Liver (tissue), 9 donors: ENCODE results near the gene PHF2. TPM values are rescaled to one million over a fixed set of nuclear protein-coding genes. Genes with fewer than 3 reads are reported as not detected.

Source experiments
- DNase-seq: peaks from one replicate; pipeline ENCODE4 v3.0.0-alpha.2; 2017; ENCODE audit warnings: low spot score
- H3K27ac ChIP-seq, 2 donors: one replicate each; pipeline ENCODE4 v1.7.0; 2013; ENCODE audit warnings: inconsistent platforms in 2 of 2, low read length in 2 of 2, control low read depth in 1 of 2, low read depth in 1 of 2, mild to moderate bottlenecking in 1 of 2
- H3K27me3 ChIP-seq, 4 donors: one replicate each; pipeline versions ENCODE4 v1.6.1 to v1.7.0; 2013; ENCODE audit warnings: low read length in 3 of 4, inconsistent platforms in 1 of 4, mild to moderate bottlenecking in 1 of 4, moderate library complexity in 1 of 4; ENCODE audit not compliant: control insufficient read depth in 4 of 4, insufficient read depth in 4 of 4
- H3K36me3 ChIP-seq, 4 donors: one replicate each; pipeline versions ENCODE4 v1.6.1 to v1.7.0; 2013; ENCODE audit warnings: low read length in 3 of 4, mild to moderate bottlenecking in 3 of 4, low read depth in 1 of 4, moderate library complexity in 1 of 4; ENCODE audit not compliant: control insufficient read depth in 4 of 4, insufficient read depth in 3 of 4
- H3K4me1 ChIP-seq, 4 donors: one replicate each; pipeline versions ENCODE4 v1.6.1 to v1.7.0; 2013; ENCODE audit warnings: low read length in 3 of 4, mild to moderate bottlenecking in 3 of 4, moderate library complexity in 1 of 4; ENCODE audit not compliant: control insufficient read depth in 4 of 4, insufficient read depth in 4 of 4
- H3K4me3 ChIP-seq, 3 donors: one replicate each; pipeline versions ENCODE4 v1.6.1 to v1.7.0; 2013; ENCODE audit warnings: low read length in 3 of 3, control low read depth in 1 of 3, low read depth in 1 of 3, mild to moderate bottlenecking in 1 of 3
- H3K9ac ChIP-seq, 2 donors: one replicate each; pipeline ENCODE4 v1.7.0; 2013; ENCODE audit warnings: low read length in 2 of 2, mild to moderate bottlenecking in 2 of 2, moderate library complexity in 2 of 2, control low read depth in 1 of 2, low read depth in 1 of 2
- H3K9me3 ChIP-seq, 4 donors: one replicate each; pipeline versions ENCODE4 v1.6.1 to v1.7.0; 2013; ENCODE audit warnings: low read length in 3 of 4; ENCODE audit not compliant: control insufficient read depth in 4 of 4
- ATF3 ChIP-seq: IDR thresholded peaks from 2 replicates; pipeline ENCODE4 v1.6.1; 2016; ENCODE audit warnings: antibody characterized with exemption
- CTCF ChIP-seq: fragments of 150-350 bp; IDR thresholded peaks from 2 replicates; pipeline ENCODE4 v1.5.1; 2017; ENCODE audit warnings: improper control_type of control experiment, low read depth, low read length; ENCODE audit not compliant: missing input control
- EGR1 ChIP-seq, 2 donors: IDR thresholded peaks; 2 replicates each; pipeline ENCODE4 v1.6.1; 2016 to 2018; ENCODE audit warnings: antibody characterized with exemption in 2 of 2, low read depth in 2 of 2
- FOXA1 ChIP-seq: IDR thresholded peaks from 2 replicates; pipeline ENCODE4 v1.6.1; 2016; ENCODE audit warnings: antibody characterized with exemption
- FOXA2 ChIP-seq: IDR thresholded peaks from 2 replicates; pipeline ENCODE4 v1.6.1; 2016; ENCODE audit warnings: antibody characterized with exemption
- GABPA ChIP-seq, 2 donors: IDR thresholded peaks in 1 of 2; conservative IDR thresholded peaks in 1 of 2; 2 replicates each; pipeline ENCODE4 v1.6.1; 2016; ENCODE audit warnings: antibody characterized with exemption in 2 of 2, mild to moderate bottlenecking in 1 of 2, moderate library complexity in 1 of 2
- HNF4A ChIP-seq, 2 donors: conservative IDR thresholded peaks; 2 replicates each; pipeline ENCODE4 v1.6.1; 2016; ENCODE audit warnings: antibody characterized with exemption in 2 of 2, mild to moderate bottlenecking in 2 of 2
- HNF4G ChIP-seq: IDR thresholded peaks from 2 replicates; pipeline ENCODE4 v1.6.1; 2016; ENCODE audit warnings: antibody characterized with exemption
- JUND ChIP-seq, 2 donors: IDR thresholded peaks; 2 replicates each; pipeline ENCODE4 v1.6.1; 2016; ENCODE audit warnings: antibody characterized with exemption in 2 of 2
- MAX ChIP-seq: IDR thresholded peaks from 2 replicates; pipeline ENCODE4 v1.6.1; 2016; ENCODE audit warnings: antibody characterized with exemption
- NR2F2 ChIP-seq: IDR thresholded peaks from 2 replicates; pipeline ENCODE4 v1.6.1; 2016; ENCODE audit warnings: antibody characterized with exemption
- RAD21 ChIP-seq, 2 donors: IDR thresholded peaks; 2 replicates each; pipeline ENCODE4 v1.6.1; 2016; ENCODE audit warnings: antibody characterized with exemption in 2 of 2, mild to moderate bottlenecking in 2 of 2
- REST ChIP-seq: IDR thresholded peaks from 2 replicates; pipeline ENCODE4 v1.6.1; 2016; ENCODE audit warnings: antibody characterized with exemption, mild to moderate bottlenecking
- RXRA ChIP-seq, 2 donors: IDR thresholded peaks; 2 replicates each; pipeline ENCODE4 v1.6.1; 2017 to 2018; ENCODE audit warnings: antibody characterized with exemption in 2 of 2, mild to moderate bottlenecking in 1 of 2
- SP1 ChIP-seq: IDR thresholded peaks from 2 replicates; pipeline ENCODE4 v1.6.1; 2018; ENCODE audit warnings: antibody characterized with exemption, mild to moderate bottlenecking
- TAF1 ChIP-seq: conservative IDR thresholded peaks from 2 replicates; pipeline ENCODE4 v1.6.1; 2016; ENCODE audit warnings: antibody characterized with exemption, mild to moderate bottlenecking
- YY1 ChIP-seq: IDR thresholded peaks from 2 replicates; pipeline ENCODE4 v1.6.1; 2016; ENCODE audit warnings: antibody characterized with exemption, mild to moderate bottlenecking
- ZBTB33 ChIP-seq: IDR thresholded peaks from 2 replicates; pipeline ENCODE4 v1.6.1; 2016; ENCODE audit warnings: antibody characterized with exemption
- WGBS: extraction: QIAGEN DNeasy Blood & Tissue Kit; methylation state at CpG from one replicate; pipeline ENCODE4 v1.1.7; 2013; 5-methylcytosine and 5-hydroxymethylcytosine counted together
- polyA plus RNA-seq, 2 donors: library from polyadenylated mRNA; stranded (reverse) in 1 of 2; unstranded in 1 of 2; fragments of 200-250 nt in 1 of 2; fragments of >200 nt in 1 of 2; fragmentation: Nextera tagmentation in 1 of 2; extraction: Ambion mirVana in 1 of 2; gene quantifications; one replicate each; pipeline versions ENCODE4 v1.2.1 to v1.2.3, GENCODE V29; 2013 to 2015
- total RNA-seq, 2 donors: library from RNA; depleted of rRNA; stranded (reverse); fragments of >200 nt; gene quantifications; one replicate each; pipeline ENCODE4 v1.2.3, GENCODE V29; 2014
- donor health status: healthy.
- donor health status: healthy.
- donor health status: healthy.
- donor health status: healthy.
- donor health status: healthy.

PHF2 gene
- total and polyA plus RNA-seq, 4 donors, result 2.3 to 8.6 (median 6.7) TPM

GRCh38 chr9:93566408-93567270, 9.7 kb upstream of the PHF2 start:
- Histone ChIP-seq H3K4me3 (peak overlapping the region; percentile 49 to 68 (median 67)), H3K36me3 (peaks cover 5 to 27% (median 20%) of the 10 kb centered on the region in 4 donors), H3K9ac (peak overlapping the region; percentile 75 to 90), H3K4me1 (peaks cover 3 to 14% (median 9%) of the 10 kb centered on the region in 4 donors), H3K27me3 (no peaks in the 10 kb centered on the region), H3K27ac (peak overlapping the region; percentile 85 to 87), H3K9me3 (peaks cover 0 to 4% (median 0%) of the 10 kb centered on the region in 4 donors)
- peak; percentile 100 for DNase-seq
- TF ChIP-seq YY1, result peak; percentile 46
- TF ChIP-seq CTCF, result peak; percentile 95
- no peak for TF ChIP-seq ATF3
- peak; percentile 41 for TF ChIP-seq TAF1
- TF ChIP-seq FOXA2, result peak; percentile 23
- peak; percentile 86 to 88 for TF ChIP-seq RAD21 (IDR thresholded peaks at IDR 0.05)
- TF ChIP-seq RXRA (IDR thresholded peaks at IDR 0.05), result no peak
- peak; percentile 11 for TF ChIP-seq MAX
- TF ChIP-seq HNF4G, result no peak
- TF ChIP-seq HNF4A (conservative IDR thresholded peaks at IDR 0.05), result peak in 1 of 2 donors; percentile 44
- peak; percentile 51 for TF ChIP-seq SP1
- peak; percentile 31 to 58 for TF ChIP-seq EGR1 (IDR thresholded peaks at IDR 0.05; ENCODE audit: low read depth in 2 of 2)
- TF ChIP-seq NR2F2, result no peak
- TF ChIP-seq FOXA1, result no peak
- TF ChIP-seq GABPA (IDR thresholded peaks at IDR 0.05 in 1 of 2, conservative IDR thresholded peaks at IDR 0.05 in 1 of 2), result peak in 1 of 2 donors; percentile 84
- no peak for TF ChIP-seq JUND (IDR thresholded peaks at IDR 0.05)
- no peak for TF ChIP-seq ZBTB33
- TF ChIP-seq REST, result peak; percentile 70
- 3% methylated on average over 69 of the region's 69 CpGs for WGBS
